Upper lobe of right lung (tissue), 1 donor: ENCODE measurements around the gene DDX59. TPM values are rescaled to one million over a fixed set of nuclear protein-coding genes. Genes with fewer than 3 reads are reported as not detected.

Experiments used
- ATAC-seq: fragments of 200-7000 bp; cut with Tn5 transposase; one replicate; pipeline ENCODE4 v1.9.1; 2020; ENCODE audit warnings: mild to moderate bottlenecking, moderate library complexity
- DNase-seq: peaks from one replicate; pipeline ENCODE4 v3.0.0-alpha.2; 2020
- H3K27ac ChIP-seq: fragments of 200-600 bp; one replicate; pipeline ENCODE4 v1.8.0; 2022
- H3K27me3 ChIP-seq: fragments of 200-600 bp; one replicate; pipeline ENCODE4 v1.8.0; 2022; ENCODE audit warnings: mild to moderate bottlenecking
- H3K36me3 ChIP-seq: fragments of 200-600 bp; one replicate; pipeline ENCODE4 v1.8.0; 2022
- H3K4me1 ChIP-seq: fragments of 200-600 bp; one replicate; pipeline ENCODE4 v1.8.0; 2022
- H3K4me3 ChIP-seq: fragments of 200-600 bp; one replicate; pipeline ENCODE4 v1.8.0; 2022; ENCODE audit warnings: mild to moderate bottlenecking
- H3K9me3 ChIP-seq: fragments of 200-600 bp; one replicate; pipeline ENCODE4 v1.8.0; 2022
- CTCF ChIP-seq: fragments of 200-600 bp; IDR thresholded peaks from one replicate; pipeline ENCODE4 v1.8.0; 2022; ENCODE audit warnings: antibody characterized with exemption
- intact Hi-C: fragments of 100-400 bp; cut with DNase I; formaldehyde crosslinking; loops from one replicate; pipeline ENCODE4 v1.11.0; 2022
- total RNA-seq: library from RNA; stranded (reverse); fragmentation: NEBNext Ultra II Directional; extraction: Animal tissue kit (Norgen Biotek cat#: 25700); gene quantifications from one replicate; pipeline ENCODE4 v1.2.1, GENCODE V29; 2021
- donor health status: DM: no; HTN: yes; CAD: no; lungs with severe emphysema.

The DDX59 gene
- total RNA-seq, 1 donor from 2014 or later, result 14.9 TPM

GRCh38 chr1:200659269-200659668, 10.4 kb downstream of the DDX59 start:
- no peak for TF ChIP-seq CTCF
- intact Hi-C loops, result no loop called here
- H3K4me3 ChIP-seq, result no peak overlapping the region
- H3K36me3 ChIP-seq, result peaks cover 72% of the 10 kb centered on the region
- DNase-seq (no peak), ATAC-seq (no peak)
- H3K27ac ChIP-seq, result no peak overlapping the region
- H3K27me3 ChIP-seq, result no peaks in the 10 kb centered on the region
- H3K4me1 ChIP-seq, result no peaks in the 10 kb centered on the region
- H3K9me3 ChIP-seq, result no peaks in the 10 kb centered on the region

- H3K9me3 ChIP-seq, result no peaks in the 10 kb centered on the region
- H3K36me3 ChIP-seq, result peaks cover 70% of the 10 kb centered on the region
- H3K4me3 ChIP-seq, result no peak overlapping the region
- TF ChIP-seq CTCF, result no peak
- H3K27ac ChIP-seq, result no peak overlapping the region
- intact Hi-C loops, result no loop called here
- no peaks in the 10 kb centered on the region for H3K27me3 ChIP-seq
- DNase-seq (no peak), ATAC-seq (no peak)
- H3K4me1 ChIP-seq, result no peaks in the 10 kb centered on the region
Observed at GRCh38 chr1:200658037-200658818, 11.5 kb downstream of the DDX59 start.

GRCh38 chr1:200654660-200655059, 15.0 kb downstream of the DDX59 start:
- peaks cover 52% of the 10 kb centered on the region for H3K36me3 ChIP-seq
- H3K27ac ChIP-seq, result no peak overlapping the region
- H3K4me1 ChIP-seq, result no peaks in the 10 kb centered on the region
- no peak for TF ChIP-seq CTCF
- H3K4me3 ChIP-seq, result no peak overlapping the region
- H3K27me3 ChIP-seq, result no peaks in the 10 kb centered on the region
- H3K9me3 ChIP-seq, result no peaks in the 10 kb centered on the region
- DNase-seq (no peak), ATAC-seq (no peak)
- intact Hi-C loops, result no loop called here

GRCh38 chr1:200653022-200653462, 16.7 kb downstream of the DDX59 start:
- Histone ChIP-seq H3K4me3 (no peak overlapping the region), H3K27me3 (no peaks in the 10 kb centered on the region), H3K27ac (no peak overlapping the region), H3K9me3 (no peaks in the 10 kb centered on the region), H3K36me3 (peaks cover 52% of the 10 kb centered on the region), H3K4me1 (no peaks in the 10 kb centered on the region)
- intact Hi-C loops, result no loop called here
- ATAC-seq (no peak), DNase-seq (no peak)
- TF ChIP-seq CTCF, result no peak

GRCh38 chr1:200652378-200652777, 17.3 kb downstream of the DDX59 start:
- H3K9me3 ChIP-seq, result no peaks in the 10 kb centered on the region
- ATAC-seq (no peak), DNase-seq (no peak)
- H3K4me3 ChIP-seq, result no peak overlapping the region
- intact Hi-C loops, result no loop called here
- H3K27me3 ChIP-seq, result no peaks in the 10 kb centered on the region
- no peaks in the 10 kb centered on the region for H3K4me1 ChIP-seq
- TF ChIP-seq CTCF, result no peak
- peaks cover 46% of the 10 kb centered on the region for H3K36me3 ChIP-seq
- no peak overlapping the region for H3K27ac ChIP-seq
